ENCODE measurements around the gene RUNX3.

The RUNX3 gene

GRCh38 chr1:24859063-24860010 lies 70.7 kb downstream of the RUNX3 start:
- DNase-seq: no peak

- no peak for DNase-seq
These were observed 71.8 kb downstream of the RUNX3 start for GRCh38 chr1:24858277-24858676.

GRCh38 chr1:24857507-24858133 lies 72.5 kb downstream of the RUNX3 start:
- no peak for DNase-seq

GRCh38 chr1:24856787-24857506 lies 73.1 kb downstream of the RUNX3 start:
- no peak for DNase-seq

GRCh38 chr1:24855474-24855873 lies 74.6 kb downstream of the RUNX3 start:
- no peak for DNase-seq

- no peak for DNase-seq
These were observed 76.4 kb downstream of the RUNX3 start for GRCh38 chr1:24853649-24854048.

- no peak for DNase-seq
These were observed 79.7 kb downstream of the RUNX3 start for GRCh38 chr1:24850328-24850920.

- peak; percentile 21 for DNase-seq
These were observed 80.3 kb downstream of the RUNX3 start for GRCh38 chr1:24849672-24850295.

Data from activated CD4-positive, alpha-beta T cell treated with anti-CD3 and anti-CD28 coated beads, Interleukin-2, Interleukin-6, amounts not matched to agents 100 ng/mL and 50 ng/mL, durations not matched to agents 16 hours and 8 hours (primary cell).